A549 (cell line): ENCODE results near the gene CALM1. TPM values are rescaled to one million over a fixed set of nuclear protein-coding genes. Genes with fewer than 3 reads are reported as not detected.
A peak's percentile ranks its signal among the peaks of the same experiment; 100 is the strongest.

ENCODE experiments used
- ATAC-seq, 2 experiments: fragments of 200-7000 bp in 1 of 2; fragments of >200 bp in 1 of 2; cut with Nextera tagmentation in 1 of 2; cut with Tn5 transposase in 1 of 2; 3 replicates each; pipeline versions ENCODE4 v1.8.0 to v1.9.1; 2018 to 2020; ENCODE audit warnings: mild to moderate bottlenecking in 1 of 2, moderate library complexity in 1 of 2
- CTCF ChIA-PET: fragments of 300-600 bp; sonication (Branson Sonifier 250); formaldehyde crosslinking; extraction: SDS; loops from one replicate; lab custom pipeline; 2021; ENCODE audit warnings: antibody characterized with exemption, inconsistent platforms; lab: Yijun Ruan, JAX
- POLR2A ChIA-PET: fragments of 350-600 bp; formaldehyde crosslinking; extraction: SDS; loops from one replicate; lab custom pipeline; 2021; ENCODE audit warnings: antibody characterized with exemption, inconsistent platforms; lab: Yijun Ruan, JAX
- DNase-seq, 2 experiments: peaks; one replicate each; pipeline versions ENCODE4 v3.0.0 to v3.0.0-alpha.2; 2011 to 2016; ENCODE audit warnings: low read depth in 1 of 2, low spot score in 1 of 2
- FAIRE-seq: peaks from 2 replicates; lab custom pipeline; 2011; peaks lifted over from hg19 to GRCh38; lab: Jason Lieb, UNC
- H3K27ac ChIP-seq, 2 experiments: fragments of >200 bp; sonication (Bioruptor Twin); formaldehyde crosslinking; 3 replicates each; pipeline ENCODE4 v1.5.1; 2016 to 2017
- H3K4me1 ChIP-seq: fragments of >200 bp; sonication (Bioruptor Twin); formaldehyde crosslinking; 3 replicates; pipeline ENCODE4 v1.6.1; 2016
- H3K4me2 ChIP-seq: fragments of >200 bp; sonication (Bioruptor Twin); formaldehyde crosslinking; 3 replicates; pipeline ENCODE4 v1.6.1; 2016
- H3K4me3 ChIP-seq: fragments of >200 bp; sonication (Bioruptor Twin); formaldehyde crosslinking; 3 replicates; pipeline ENCODE4 v1.5.1; 2016
- H3K9me3 ChIP-seq: fragments of >200 bp; sonication (Bioruptor Twin); formaldehyde crosslinking; 3 replicates; pipeline ENCODE4 v1.6.1; 2016
- CBX2 ChIP-seq: fragments of 200-600 bp; sonication (generic); IDR thresholded peaks from 2 replicates; pipeline ENCODE4 v1.6.1; 2016; ENCODE audit warnings: low read depth, mild to moderate bottlenecking, borderline replicate concordance
- CEBPB ChIP-seq, 2 experiments: fragments of >200 bp in 1 of 2; sonication (Bioruptor Twin) in 1 of 2; formaldehyde crosslinking in 1 of 2; IDR thresholded peaks; 2 replicates each; pipeline ENCODE4 v1.6.1; 2012 to 2016
- CHD4 ChIP-seq: fragments of 200-600 bp; sonication (generic); IDR thresholded peaks from 2 replicates; pipeline ENCODE4 v1.6.1; 2016; ENCODE audit warnings: antibody characterized with exemption, mild to moderate bottlenecking, borderline replicate concordance
- E2F6 ChIP-seq: IDR thresholded peaks from 2 replicates; pipeline ENCODE4 v1.6.1; 2012; ENCODE audit warnings: low read depth, borderline replicate concordance
- EHMT2 ChIP-seq: fragments of 200-600 bp; sonication (generic); IDR thresholded peaks from 2 replicates; pipeline ENCODE4 v1.6.1; 2016; ENCODE audit warnings: antibody characterized with exemption, low read depth, mild to moderate bottlenecking, moderate library complexity
- EP300 ChIP-seq, 2 experiments: fragments of >200 bp; sonication (Bioruptor Twin); formaldehyde crosslinking; IDR thresholded peaks; 2 replicates in 1 of 2; 3 replicates in 1 of 2; pipeline ENCODE4 v1.6.1; 2016 to 2017
- FOSL2 ChIP-seq, 2 experiments: fragments of 450-650 bp in 1 of 2; fragments of >200 bp in 1 of 2; sonication (Bioruptor Twin) in 1 of 2; formaldehyde crosslinking; IDR thresholded peaks; 2 replicates each; pipeline versions ENCODE4 v1.5.0 to v1.6.1; 2016 to 2020; ENCODE audit warnings: mild to moderate bottlenecking in 1 of 2, moderate library complexity in 1 of 2
- FOXS1 ChIP-seq: fragments of 250-450 bp; sonication (Bioruptor Pico); IDR thresholded peaks from 2 replicates; pipeline ENCODE4 v1.5.0; 2020; ENCODE audit warnings: mild to moderate bottlenecking, moderate library complexity
- GATA3 ChIP-seq: IDR thresholded peaks from 2 replicates; pipeline ENCODE4 v1.6.1; 2012; ENCODE audit warnings: borderline replicate concordance
- MAX ChIP-seq: IDR thresholded peaks from 2 replicates; pipeline ENCODE4 v1.6.1; 2012
- MAZ ChIP-seq: fragments of 150-350 bp; IDR thresholded peaks from 2 replicates; pipeline ENCODE4 v1.6.1; 2014; ENCODE audit warnings: antibody characterized with exemption, low read depth, low read length, borderline replicate concordance
- MYC ChIP-seq: IDR thresholded peaks from 2 replicates; pipeline ENCODE4 v1.6.1; 2012; ENCODE audit warnings: mild to moderate bottlenecking, inconsistent platforms, low read length, improper control_type of control experiment, borderline replicate concordance
- RARB ChIP-seq: fragments of 250-450 bp; sonication (Bioruptor Pico); IDR thresholded peaks from 2 replicates; pipeline ENCODE4 v1.8.0; 2021; ENCODE audit warnings: mild to moderate bottlenecking, moderate library complexity
- RCOR1 ChIP-seq: fragments of 150-350 bp; IDR thresholded peaks from 2 replicates; pipeline ENCODE4 v1.6.1; 2014; ENCODE audit warnings: antibody characterized with exemption, low read length, low read depth
- RNF2 ChIP-seq: fragments of 200-600 bp; sonication (generic); IDR thresholded peaks from 2 replicates; pipeline ENCODE4 v1.6.1; 2016; ENCODE audit warnings: low read depth, mild to moderate bottlenecking, antibody characterized with exemption, moderate library complexity, borderline replicate concordance
- SMC3 ChIP-seq: fragments of >200 bp; sonication (Bioruptor Twin); formaldehyde crosslinking; IDR thresholded peaks from 3 replicates; pipeline ENCODE4 v1.6.1; 2018; ENCODE audit warnings: inconsistent platforms
- SREBF2 ChIP-seq: fragments of 450-650 bp; IDR thresholded peaks from 2 replicates; pipeline ENCODE4 v1.6.1; 2014; ENCODE audit warnings: mild to moderate bottlenecking, moderate library complexity
- ZC3H11A ChIP-seq: fragments of 450-650 bp; IDR thresholded peaks from 2 replicates; pipeline ENCODE4 v1.6.1; 2014; ENCODE audit warnings: antibody characterized with exemption, mild to moderate bottlenecking
- ZSCAN20 ChIP-seq: fragments of 250-450 bp; sonication (Bioruptor Pico); IDR thresholded peaks from 2 replicates; pipeline ENCODE4 v1.8.0; 2022; ENCODE audit warnings: mild to moderate bottlenecking, moderate library complexity
- WGBS: methylation state at CpG from one replicate; pipeline ENCODE4 v1.1.6; 2017; ENCODE audit errors: missing lambda C conversion rate; 5-methylcytosine and 5-hydroxymethylcytosine counted together
- polyA plus RNA-seq, 4 experiments: library from polyadenylated mRNA; depleted of rRNA in 3 of 4; stranded (reverse); fragments of >200 nt; fragmentation: RNase III in 1 of 4; extraction: RNeasy Plus Mini Kit Qiagen cat#74134 plus additional on column Dnase treatment in 1 of 4; gene quantifications; 2 replicates in 3 of 4; 3 replicates in 1 of 4; pipeline ENCODE4 v1.2.3, GENCODE V29; 2011 to 2017
- TF ChIP-seq, protein P1 (sequence below): fragments of 450-650 bp; IDR thresholded peaks from 2 replicates; pipeline ENCODE4 v1.6.1; 2014; ENCODE audit warnings: antibody characterized with exemption
- TF ChIP-seq, protein P2 (sequence below): IDR thresholded peaks from 2 replicates; pipeline ENCODE4 v1.6.1; 2012

CALM1 gene
- polyA plus RNA-seq, 2 of the 4 experiments (the other 2 are of a cell fraction): 374 to 451 TPM

DNA sequence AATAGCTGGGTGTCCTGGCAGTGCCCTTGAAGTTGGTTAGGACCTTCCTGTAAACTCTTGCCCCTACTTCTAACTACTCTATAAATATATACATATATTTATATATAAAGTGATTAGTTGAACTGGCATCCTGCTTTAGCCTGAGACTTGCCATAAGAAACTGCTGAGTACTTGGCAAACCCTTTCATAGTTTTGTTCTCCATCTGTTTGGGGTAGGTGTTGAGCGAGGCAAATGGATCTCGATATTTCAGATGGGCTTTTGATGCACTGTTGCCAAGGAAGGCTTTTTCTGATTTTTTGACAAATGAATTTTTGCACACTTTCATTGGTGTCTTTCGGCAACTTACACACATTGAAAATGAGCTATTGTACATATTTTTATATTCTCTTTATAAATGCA, 10.4 kb downstream of the CALM1 start:
- FAIRE-seq (no peak), ATAC-seq (no peak)
- POLR2A ChIA-PET: interaction anchor here (1.5 kb wide), 1 partner anchor 10 kb away, joined by 4 read pairs; no protein-coding TSS in a partner anchor

DNA sequence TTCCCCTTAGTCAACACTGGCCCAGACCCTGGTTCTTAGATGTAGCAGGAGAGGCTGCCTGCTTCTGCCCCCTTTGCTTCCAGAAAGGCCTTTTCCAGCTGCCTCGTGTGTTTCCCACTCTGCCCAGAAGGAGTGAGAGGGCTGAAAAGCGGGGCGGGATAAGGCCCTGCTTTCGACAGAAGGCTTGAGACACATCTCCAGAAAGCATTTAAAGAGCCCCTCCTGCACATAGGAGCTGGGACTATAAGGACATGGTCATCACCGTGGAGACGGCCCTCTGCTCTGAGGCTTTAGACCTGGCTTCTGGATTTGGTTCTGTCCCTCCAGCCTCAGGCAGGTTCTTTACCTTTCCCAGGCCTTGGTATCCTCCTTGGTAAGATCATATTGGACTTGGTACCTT, 11.9 kb downstream of the CALM1 start:
- Histone ChIP-seq H3K4me1 (peaks cover 36% of the 10 kb centered on the region), H3K4me2 (peak overlapping the region; percentile 32), H3K4me3 (no peak overlapping the region), H3K9me3 (no peaks in the 10 kb centered on the region), H3K27ac (peak overlapping the region; percentile 6 to 41; a peak in 4 of 6 replicates)
- DNase-seq: no peak
- ATAC-seq: peak; percentile 57 to 62
- FAIRE-seq: no peak
- ChIA-PET POLR2A (interaction anchor here (1.6 kb wide), 1 partner anchor 11 kb away, joined by 5 read pairs; the partner anchor contains the start of gene CALM1), CTCF (interaction anchor here (1.2 to 2.6 kb wide), 4 partner anchors 9 to 288 kb away, joined by 4 to 18 read pairs (median 6); partner anchors contain the start of gene NRDE2)
- WGBS: 89% methylated on average over 6 of the region's 6 CpGs
- TF ChIP-seq MAX (no peak), CBX2 (no peak), MYC (no peak), FOXS1 (CRISPR knock-in tag) (no peak), SREBF2 (no peak), RARB (CRISPR knock-in tag) (no peak), CEBPB (IDR thresholded peaks at IDR 0.05) (no peak), EHMT2 (no peak), RNF2 (no peak), ZC3H11A (no peak)

More for the DNA sequence above, 10.4 kb downstream of the CALM1 start:
- no peak for DNase-seq
- no peak overlapping the region for H3K27ac ChIP-seq
- H3K9me3 ChIP-seq: no peaks in the 10 kb centered on the region
- 93% methylated on average over 3 of the region's 3 CpGs for WGBS
- CTCF ChIA-PET: interaction anchor here (0.9 to 2.4 kb wide), 6 partner anchors 10 to 351 kb away, joined by 3 to 9 read pairs (median 4); partner anchors contain the start of gene CALM1
- peaks cover 36% of the 10 kb centered on the region for H3K4me1 ChIP-seq
- no peak overlapping the region for H3K4me3 ChIP-seq
- H3K4me2 ChIP-seq: no peak overlapping the region
- no peak for TF ChIP-seq EP300 (IDR thresholded peaks at IDR 0.05)

- peak overlapping the region; percentile 6 to 41; a peak in 5 of 6 replicates for H3K27ac ChIP-seq
- POLR2A ChIA-PET: interaction anchor here (1.6 kb wide), 1 partner anchor 12 kb away, joined by 5 read pairs; the partner anchor contains the start of gene CALM1
These were observed 12.4 kb downstream of the CALM1 start for GRCh38 chr14:90409209-90409730.

More at GRCh38 chr14:90409209-90409730, 12.4 kb downstream of the CALM1 start:
- Histone ChIP-seq H3K4me3 (no peak overlapping the region), H3K4me1 (peaks cover 31% of the 10 kb centered on the region), H3K9me3 (no peaks in the 10 kb centered on the region), H3K4me2 (peak overlapping the region; percentile 32)
- TF ChIP-seq MAZ (no peak), MYC (no peak), SMC3 (peak; percentile 7; the same call in 1 of the 3 replicates), ZSCAN20 (CRISPR knock-in tag) (no peak), RCOR1 (no peak), GATA3 (no peak), CHD4 (no peak), RNF2 (no peak), E2F6 (no peak), FOSL2 (IDR thresholded peaks at IDR 0.05) (no peak), FOSL2 (CRISPR knock-in tag; IDR thresholded peaks at IDR 0.05) (0 out of 2 replicates have a peak, but pooled peaks have one; percentile 10)
- TF ChIP-seq, protein P1, sequence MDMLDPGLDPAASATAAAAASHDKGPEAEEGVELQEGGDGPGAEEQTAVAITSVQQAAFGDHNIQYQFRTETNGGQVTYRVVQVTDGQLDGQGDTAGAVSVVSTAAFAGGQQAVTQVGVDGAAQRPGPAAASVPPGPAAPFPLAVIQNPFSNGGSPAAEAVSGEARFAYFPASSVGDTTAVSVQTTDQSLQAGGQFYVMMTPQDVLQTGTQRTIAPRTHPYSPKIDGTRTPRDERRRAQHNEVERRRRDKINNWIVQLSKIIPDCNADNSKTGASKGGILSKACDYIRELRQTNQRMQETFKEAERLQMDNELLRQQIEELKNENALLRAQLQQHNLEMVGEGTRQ: no peak
- TF ChIP-seq, protein P2, sequence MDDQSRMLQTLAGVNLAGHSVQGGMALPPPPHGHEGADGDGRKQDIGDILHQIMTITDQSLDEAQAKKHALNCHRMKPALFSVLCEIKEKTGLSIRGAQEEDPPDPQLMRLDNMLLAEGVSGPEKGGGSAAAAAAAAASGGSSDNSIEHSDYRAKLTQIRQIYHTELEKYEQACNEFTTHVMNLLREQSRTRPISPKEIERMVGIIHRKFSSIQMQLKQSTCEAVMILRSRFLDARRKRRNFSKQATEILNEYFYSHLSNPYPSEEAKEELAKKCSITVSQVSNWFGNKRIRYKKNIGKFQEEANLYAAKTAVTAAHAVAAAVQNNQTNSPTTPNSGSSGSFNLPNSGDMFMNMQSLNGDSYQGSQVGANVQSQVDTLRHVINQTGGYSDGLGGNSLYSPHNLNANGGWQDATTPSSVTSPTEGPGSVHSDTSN: no peak
- ATAC-seq (peak; percentile 71 to 84), FAIRE-seq (no peak), DNase-seq (peak; percentile 26 to 77)
- WGBS: 16% methylated on average over 5 of the region's 5 CpGs
- CTCF ChIA-PET: interaction anchor here (1.2 to 2.6 kb wide), 4 partner anchors 9 to 288 kb away, joined by 4 to 18 read pairs (median 6); partner anchors contain the start of gene NRDE2
